GM12878 (cell line): Measurements from ENCODE around the gene SUB1. TPM values are rescaled to one million over a fixed set of nuclear protein-coding genes. Genes with fewer than 3 reads are reported as not detected.

Experiments
- ATAC-seq: fragments of 200-7000 bp; cut with Tn5 transposase; 3 replicates; pipeline ENCODE4 v1.9.1; 2020; ENCODE audit warnings: mild to moderate bottlenecking, moderate library complexity
- BruUV-seq: library from RNA; stranded (reverse); fragments of 400-500 nt; replicated peaks from 2 replicates; lab custom pipeline; 2021; lab: Mats Ljungman, UMichigan
- CTCF ChIA-PET: fragments of 300-600 bp; sonication (Branson Sonifier 250); formaldehyde crosslinking; extraction: SDS; loops from one replicate; lab custom pipeline; 2021; ENCODE audit warnings: inconsistent platforms; lab: Yijun Ruan, JAX
- POLR2A ChIA-PET: fragments of 350-600 bp; formaldehyde crosslinking; extraction: SDS; loops from one replicate; lab custom pipeline; 2021; ENCODE audit warnings: inconsistent platforms; lab: Charles Lee
- RAD21 ChIA-PET: fragments of 300-600 bp; sonication (Branson Sonifier 250); formaldehyde crosslinking; loops from one replicate; lab custom pipeline; 2023; ENCODE audit warnings: antibody characterized with exemption; ENCODE audit not compliant: unreplicated experiment; lab: Charles Lee
- SMC1A ChIA-PET: fragments of 300-600 bp; sonication (Branson Sonifier 250); formaldehyde crosslinking; loops from one replicate; lab custom pipeline; 2023; ENCODE audit not compliant: unreplicated experiment, uncharacterized antibody; lab: Charles Lee
- DNase-seq: peaks from one replicate; pipeline ENCODE4 v3.0.0-alpha.2; 2011; ENCODE audit warnings: low read depth, low spot score
- FAIRE-seq: peaks from 3 replicates; lab custom pipeline; 2011; peaks lifted over from hg19 to GRCh38; lab: Jason Lieb, UNC
- H2AFZ ChIP-seq: 2 replicates; pipeline ENCODE4 v1.6.0; 2011; ENCODE audit warnings: low read depth, low read length, control low read depth; ENCODE audit not compliant: control insufficient read depth
- H3K27ac ChIP-seq: 2 replicates; pipeline ENCODE4 v1.5.1; 2011; ENCODE audit warnings: control low read depth; ENCODE audit not compliant: control insufficient read depth, insufficient read depth
- H3K27me3 ChIP-seq, 2 experiments: replicated peaks in 1 of 2; 2 replicates each; pipeline versions ENCODE4 v1.6.0 to v1.6.1; 2011; ENCODE audit warnings: low read length in 1 of 2; ENCODE audit not compliant: control insufficient read depth in 2 of 2, insufficient read depth in 2 of 2
- H3K36me3 ChIP-seq, 2 experiments: 2 replicates each; pipeline ENCODE4 v1.5.1; 2011; ENCODE audit warnings: low read length in 1 of 2; ENCODE audit not compliant: control insufficient read depth in 2 of 2, insufficient read depth in 2 of 2
- H3K4me1 ChIP-seq: 2 replicates; pipeline ENCODE4 v1.6.1; 2011; ENCODE audit warnings: mild to moderate bottlenecking, low read length, moderate library complexity, mixed read lengths; ENCODE audit not compliant: control insufficient read depth, insufficient read depth
- H3K4me2 ChIP-seq: 2 replicates; pipeline ENCODE4 v1.6.0; 2011; ENCODE audit warnings: control low read depth; ENCODE audit not compliant: control insufficient read depth, insufficient read depth
- H3K4me3 ChIP-seq: fragments of 200-600 bp; sonication (generic); 2 replicates; pipeline ENCODE4 v1.5.1; 2016
- H3K79me2 ChIP-seq: 2 replicates; pipeline ENCODE4 v1.6.0; 2011; ENCODE audit warnings: low read length; ENCODE audit not compliant: control insufficient read depth, insufficient read depth
- H3K9ac ChIP-seq: 2 replicates; pipeline ENCODE4 v1.8.0; 2011; ENCODE audit warnings: low read length, control low read depth, mixed read lengths; ENCODE audit not compliant: control insufficient read depth, insufficient read depth
- H3K9me3 ChIP-seq: replicated peaks from 3 replicates; pipeline ENCODE4 v1.5.1; 2011; ENCODE audit warnings: mild to moderate bottlenecking, low read length; ENCODE audit not compliant: control insufficient read depth, insufficient read depth
- H4K20me1 ChIP-seq: 2 replicates; pipeline ENCODE4 v1.6.0; 2011; ENCODE audit not compliant: control insufficient read depth, insufficient read depth
- ATF3 ChIP-seq: IDR thresholded peaks from 2 replicates; pipeline ENCODE4 v1.6.1; 2011; ENCODE audit warnings: low read depth, mild to moderate bottlenecking, low read length, moderate library complexity, borderline replicate concordance; ENCODE audit errors: extremely low read depth
- DPF2 ChIP-seq: fragments of 450-650 bp; IDR thresholded peaks from 2 replicates; pipeline ENCODE4 v1.6.1; 2017; ENCODE audit warnings: mild to moderate bottlenecking
- IRF5 ChIP-seq: fragments of 450-650 bp; IDR thresholded peaks from 2 replicates; pipeline ENCODE4 v1.6.1; 2017; ENCODE audit warnings: borderline replicate concordance
- NBN ChIP-seq: fragments of 450-650 bp; IDR thresholded peaks from 2 replicates; pipeline ENCODE4 v1.6.1; 2016
- NFXL1 ChIP-seq: fragments of 450-650 bp; IDR thresholded peaks from 2 replicates; pipeline ENCODE4 v1.6.1; 2017; ENCODE audit warnings: antibody characterized with exemption, mild to moderate bottlenecking, borderline replicate concordance
- RB1 ChIP-seq: fragments of 450-650 bp; formaldehyde crosslinking; IDR thresholded peaks from 2 replicates; pipeline ENCODE4 v1.6.1; 2017; ENCODE audit warnings: mild to moderate bottlenecking, borderline replicate concordance
- SMAD1 ChIP-seq: fragments of 450-650 bp; IDR thresholded peaks from 2 replicates; pipeline ENCODE4 v1.6.1; 2018; ENCODE audit warnings: mild to moderate bottlenecking, low read depth; ENCODE audit not compliant: partially characterized antibody
- SMARCA5 ChIP-seq: fragments of 450-650 bp; IDR thresholded peaks from 2 replicates; pipeline ENCODE4 v1.6.1; 2017; ENCODE audit warnings: mild to moderate bottlenecking
- SPI1 ChIP-seq: IDR thresholded peaks from 2 replicates; pipeline ENCODE4 v1.6.1; 2011; ENCODE audit warnings: low read depth, mild to moderate bottlenecking, low read length, moderate library complexity, borderline replicate concordance; ENCODE audit not compliant: insufficient read depth
- WGBS: methylation state at CpG from one replicate; pipeline ENCODE4 v1.1.6; 2016; ENCODE audit warnings: low lambda C conversion rate; ENCODE audit not compliant: insufficient replicate concordance, insufficient coverage; ENCODE audit errors: missing lambda C conversion rate; 5-methylcytosine and 5-hydroxymethylcytosine counted together
- in situ Hi-C: fragments of 300-500 bp; cut with MboI; formaldehyde crosslinking; loops from 9 replicates; pipeline ENCODE4 v1.14.3; 2018; ENCODE audit warnings: mixed read lengths
- intact Hi-C: fragments of 100-400 bp; cut with micrococcal nuclease; formaldehyde crosslinking; loops from one replicate; pipeline ENCODE4 v1.14.2; 2022; ENCODE audit not compliant: unreplicated experiment
- polyA plus RNA-seq, 11 experiments: library from polyadenylated mRNA; depleted of rRNA in 4 of 11; unstranded in 6 of 11; stranded (reverse) in 5 of 11; fragments of >200 nt; fragmentation: Nextera tagmentation in 4 of 11; fragmentation: Illumina TruSeq in 1 of 11; extraction: Ambion mirVana in 4 of 11; extraction: Trizol in 1 of 11; gene quantifications; 1 replicate in 1 of 11; 2 replicates in 10 of 11; pipeline versions ENCODE4 v1.2.1 to v1.2.3, GENCODE V29; 2011 to 2016; ENCODE audit warnings: inconsistent platforms in 2 of 11, missing spikeins in 2 of 11, low read depth in 1 of 11
- total RNA-seq, 4 experiments: library from RNA; depleted of rRNA in 3 of 4; stranded (reverse); fragments of >200 nt in 3 of 4; fragmentation: Illumina TruSeq in 1 of 4; extraction: Trizol in 1 of 4; gene quantifications; 2 replicates each; pipeline versions ENCODE4 v1.2.1 to v1.2.3, GENCODE V29; 2013 to 2021

SUB1 gene
- total and polyA plus RNA-seq, 10 of the 15 experiments (the other 5 are each of a cell fraction or from before 2014, with no cell fraction given) = 468 to 2,785 (median 1,145) TPM

GRCh38 chr5:32578764-32579163 is 6.6 kb upstream of the SUB1 start:
- Histone ChIP-seq H3K9ac (no peak overlapping the region), H3K4me3 (no peak overlapping the region), H3K4me1 (peaks cover 86% of the 10 kb centered on the region), H3K79me2 (peaks cover 2% of the 10 kb centered on the region), H3K9me3 (no peaks in the 10 kb centered on the region), H4K20me1 (no peaks in the 10 kb centered on the region), H3K36me3 (no peaks in the 10 kb centered on the region), H3K4me2 (peak overlapping the region; percentile 21; the same call in 1 of the 2 replicates), H3K27ac (0 out of 2 replicates have a peak overlapping the region, but pooled peaks have one; percentile 38), H3K27me3 (no peaks in the 10 kb centered on the region), H2AFZ (no peak overlapping the region)
- FAIRE-seq (no peak), ATAC-seq (no peak), DNase-seq (no peak)
- BruUV-seq = no TSS peak
- RAD21 ChIA-PET = interaction anchor here (1.2 to 2.4 kb wide), 5 partner anchors 11 to 47 kb away, joined by 3 to 13 read pairs (median 5); no protein-coding TSS in a partner anchor
- 95% methylated on average over 3 of the region's 3 CpGs for WGBS
- intact Hi-C loops = no loop called here
- TF ChIP-seq DPF2 (no peak), NFXL1 (no peak), RB1 (no peak), IRF5 (no peak), NBN (no peak), SPI1 (no peak), ATF3 (no peak), SMARCA5 (no peak), SMAD1 (no peak)
- POLR2A ChIA-PET = interaction anchor here (0.9 to 1.1 kb wide), 2 partner anchors 42 to 147 kb away, joined by 3 read pairs; no protein-coding TSS in a partner anchor
- in situ Hi-C loops = no loop called here
- CTCF ChIA-PET = interaction anchor here (1.1 to 3.0 kb wide), 6 partner anchors 9 to 89 kb away, joined by 3 to 17 read pairs (median 5); no protein-coding TSS in a partner anchor
- SMC1A ChIA-PET = interaction anchor here (0.8 to 18.4 kb wide), 4 partner anchors 9 to 103 kb away, joined by 4 to 505 read pairs (median 62); no protein-coding TSS in a partner anchor
